GM12801 (cell line): ENCODE measurements around the gene CFAP43.

Experiments used
- TF ChIP-seq, protein P1 (sequence below): IDR thresholded peaks from one replicate; pipeline ENCODE4 v1.5.1; 2011; ENCODE audit warnings: control low read depth; ENCODE audit not compliant: insufficient read length; ENCODE audit errors: extremely low read depth

Gene CFAP43

DNA sequence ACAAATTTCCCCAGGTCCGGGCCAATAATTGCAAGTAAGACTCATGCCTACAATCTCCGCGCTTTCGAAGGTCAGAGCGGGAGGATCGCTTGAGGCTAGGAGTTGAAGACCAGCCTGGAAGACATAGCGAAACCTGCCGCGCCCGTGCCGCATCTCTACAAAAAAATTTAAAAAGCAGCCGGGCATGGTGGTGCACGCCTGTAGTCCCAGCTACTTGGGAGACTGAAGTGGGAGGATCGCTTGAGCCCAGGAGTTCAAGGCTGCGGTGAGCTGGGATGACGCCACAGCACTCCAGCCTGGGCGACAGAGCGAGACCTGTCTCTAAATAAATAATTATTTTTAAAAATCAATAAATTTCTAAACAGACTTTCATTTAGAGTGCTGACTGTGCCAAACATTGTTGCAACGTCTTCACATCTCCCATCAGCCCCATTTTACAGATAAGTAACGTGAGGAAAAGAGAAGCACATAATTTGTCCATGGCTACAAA, 494 bp upstream of the CFAP43 start:
- TF ChIP-seq, protein P1, sequence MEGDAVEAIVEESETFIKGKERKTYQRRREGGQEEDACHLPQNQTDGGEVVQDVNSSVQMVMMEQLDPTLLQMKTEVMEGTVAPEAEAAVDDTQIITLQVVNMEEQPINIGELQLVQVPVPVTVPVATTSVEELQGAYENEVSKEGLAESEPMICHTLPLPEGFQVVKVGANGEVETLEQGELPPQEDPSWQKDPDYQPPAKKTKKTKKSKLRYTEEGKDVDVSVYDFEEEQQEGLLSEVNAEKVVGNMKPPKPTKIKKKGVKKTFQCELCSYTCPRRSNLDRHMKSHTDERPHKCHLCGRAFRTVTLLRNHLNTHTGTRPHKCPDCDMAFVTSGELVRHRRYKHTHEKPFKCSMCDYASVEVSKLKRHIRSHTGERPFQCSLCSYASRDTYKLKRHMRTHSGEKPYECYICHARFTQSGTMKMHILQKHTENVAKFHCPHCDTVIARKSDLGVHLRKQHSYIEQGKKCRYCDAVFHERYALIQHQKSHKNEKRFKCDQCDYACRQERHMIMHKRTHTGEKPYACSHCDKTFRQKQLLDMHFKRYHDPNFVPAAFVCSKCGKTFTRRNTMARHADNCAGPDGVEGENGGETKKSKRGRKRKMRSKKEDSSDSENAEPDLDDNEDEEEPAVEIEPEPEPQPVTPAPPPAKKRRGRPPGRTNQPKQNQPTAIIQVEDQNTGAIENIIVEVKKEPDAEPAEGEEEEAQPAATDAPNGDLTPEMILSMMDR = no peak

DNA sequence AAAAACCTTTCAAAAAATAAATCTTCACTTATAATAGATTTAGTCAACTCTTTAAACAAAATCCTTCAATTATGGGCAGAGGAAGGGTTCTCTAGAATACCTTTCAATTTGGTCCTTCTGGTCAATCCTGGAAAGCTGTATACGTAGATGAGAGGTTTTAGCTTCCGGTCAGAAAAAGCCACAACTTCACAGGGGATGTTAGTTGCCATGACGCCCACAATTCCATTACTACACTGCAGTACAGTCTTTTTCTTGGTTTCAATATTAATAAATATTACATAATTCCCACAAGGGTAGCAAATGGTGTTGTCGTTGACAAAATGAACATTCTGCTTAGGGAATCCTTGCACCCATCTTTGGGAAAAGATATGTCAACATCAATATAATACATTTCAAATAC, 1.7 kb downstream of the CFAP43 start:
- TF ChIP-seq, protein P1 = no peak

DNA sequence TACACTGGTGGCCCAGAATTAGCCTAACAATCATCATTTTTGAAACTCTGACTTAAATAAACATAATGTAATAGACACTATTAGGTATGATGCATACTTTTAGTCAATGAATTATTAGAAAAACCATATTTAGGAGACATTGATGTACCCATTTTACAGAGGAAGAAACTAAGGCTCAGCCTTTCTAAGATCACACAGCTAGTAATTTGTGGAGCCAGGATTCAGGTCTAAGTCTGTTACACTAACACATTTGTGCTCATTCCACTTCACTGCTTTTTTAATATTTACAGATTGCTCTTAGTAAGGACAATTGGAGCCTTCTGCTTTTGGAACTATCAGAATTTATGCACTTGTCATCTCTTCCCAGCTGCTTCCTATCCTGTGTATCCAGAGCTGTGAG, 8.9 kb downstream of the CFAP43 start:
- TF ChIP-seq, protein P1 = no peak

DNA sequence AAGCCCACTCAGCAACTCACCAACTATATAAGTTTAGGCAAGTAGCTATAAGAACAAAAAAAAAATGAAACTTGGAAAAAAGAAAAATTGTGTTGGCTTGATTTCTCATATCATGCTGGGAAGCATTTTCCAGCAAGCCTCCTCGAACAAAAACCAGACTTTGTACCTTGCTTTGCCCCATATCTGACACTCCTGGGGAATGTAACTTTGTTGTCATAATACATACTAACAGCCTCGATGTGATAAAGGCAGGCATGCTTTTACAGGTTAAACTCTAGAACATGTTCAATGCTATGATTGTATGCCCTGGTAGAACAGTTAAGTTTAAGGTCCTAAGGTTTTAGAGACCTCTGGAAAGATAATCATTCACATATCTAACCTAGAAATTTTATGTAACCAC, 11.6 kb downstream of the CFAP43 start:
- TF ChIP-seq, protein P1 = no peak

DNA sequence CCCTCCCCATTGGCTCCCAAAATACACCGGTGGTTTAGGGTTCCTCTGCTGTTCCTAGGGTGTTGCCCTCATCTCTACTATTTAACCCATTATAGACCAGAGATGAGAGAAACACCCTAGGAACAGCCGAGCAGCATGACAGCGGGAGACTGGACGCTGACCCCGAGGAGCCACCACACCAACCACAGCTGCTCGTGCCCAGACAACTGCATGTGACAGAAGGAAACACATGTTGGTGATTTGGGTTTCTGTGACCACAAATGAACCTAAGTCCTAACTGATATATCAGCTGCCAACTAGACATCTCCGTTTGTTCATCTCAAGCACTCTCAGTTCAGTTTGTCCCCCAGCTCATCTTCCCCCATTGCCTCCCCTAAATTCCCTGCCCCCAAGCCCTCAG, 13.4 kb downstream of the CFAP43 start:
- TF ChIP-seq, protein P1 = no peak

DNA sequence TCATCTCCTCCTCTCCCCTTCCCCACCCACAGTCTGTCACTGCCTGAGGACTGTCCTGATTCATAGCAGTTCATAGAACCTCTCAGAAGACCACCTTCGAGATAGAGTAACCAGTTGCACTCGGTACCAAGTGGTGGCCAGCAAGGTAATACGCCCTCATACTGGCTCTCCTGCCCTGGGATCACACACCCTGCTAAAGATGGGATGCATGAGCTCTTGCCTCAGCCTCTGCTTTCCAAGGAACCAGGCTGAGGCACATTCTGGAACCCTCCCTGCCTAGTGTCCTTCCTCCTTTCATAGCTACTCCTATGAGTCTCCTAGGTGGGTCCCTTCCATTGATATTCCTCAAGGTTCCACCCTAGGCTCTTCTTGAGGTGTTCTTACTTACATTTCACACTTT, 15.5 kb downstream of the CFAP43 start:
- TF ChIP-seq, protein P1 = no peak

DNA sequence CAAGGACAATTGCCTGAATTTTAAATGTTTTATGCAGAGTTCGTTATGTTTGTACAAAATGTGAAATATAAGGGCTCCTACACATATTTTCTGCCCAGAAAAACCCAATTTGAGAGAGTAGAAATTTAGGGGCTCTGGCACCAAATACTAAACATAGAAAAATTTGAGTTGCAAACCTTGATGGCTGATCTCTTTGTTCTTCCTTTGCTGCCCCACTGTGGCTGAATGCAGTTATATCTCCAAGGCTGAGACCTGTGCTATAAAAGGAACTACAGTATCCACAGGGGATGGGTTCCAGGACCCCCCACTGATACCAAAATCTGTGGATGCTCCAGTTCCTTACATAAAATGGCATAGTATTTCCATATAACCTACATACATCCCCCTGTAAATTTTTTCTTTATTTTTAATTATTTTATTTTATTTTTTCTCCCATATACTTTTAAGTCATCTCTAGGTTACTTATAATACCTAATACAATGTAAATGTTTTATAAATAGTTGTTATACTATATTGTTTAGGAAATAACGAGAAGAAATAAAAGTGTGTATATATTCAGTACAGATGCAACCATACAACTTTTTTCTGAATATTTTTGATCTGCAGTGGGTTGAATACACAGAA, 22.5 kb downstream of the CFAP43 start:
- TF ChIP-seq, protein P1 = no peak
